HepG2 (cell line): ENCODE data around the gene CLEC16A. TPM values are rescaled to one million over a fixed set of nuclear protein-coding genes. Genes with fewer than 3 reads are reported as not detected.

Experiments
- ATAC-seq: fragments of 200-7000 bp; cut with Tn5 transposase; 3 replicates; pipeline ENCODE4 v1.9.1; 2020; ENCODE audit warnings: mild to moderate bottlenecking, moderate library complexity
- BruUV-seq: library from RNA; stranded (reverse); fragments of 400-500 nt; replicated peaks from 2 replicates; lab custom pipeline; 2021; lab: Mats Ljungman, UMichigan
- CTCF ChIA-PET: fragments of 300-600 bp; formaldehyde crosslinking; extraction: SDS; loops from one replicate; lab custom pipeline; 2021; ENCODE audit warnings: low total read pairs, inconsistent platforms, low intra/inter-chr PET ratio; lab: Yijun Ruan, JAX
- POLR2A ChIA-PET: fragments of 350-600 bp; sonication (Branson Sonifier 250); formaldehyde crosslinking; loops from one replicate; lab custom pipeline; 2020; ENCODE audit warnings: antibody characterized with exemption, inconsistent platforms; lab: Yijun Ruan, JAX
- DNase-seq: peaks from one replicate; pipeline ENCODE4 v3.0.0-alpha.2; 2015; ENCODE audit warnings: low spot score
- FAIRE-seq: peaks from 3 replicates; lab custom pipeline; 2011; peaks lifted over from hg19 to GRCh38; lab: Jason Lieb, UNC
- H2AFZ ChIP-seq: one replicate; pipeline ENCODE4 v1.6.1; 2011; ENCODE audit warnings: low read length, inconsistent platforms
- H3K27ac ChIP-seq: fragments of 300-600 bp; 3 replicates; pipeline ENCODE4 v1.8.0; 2011; ENCODE audit warnings: mixed run types, mild to moderate bottlenecking, mixed read lengths, low read length, inconsistent platforms; ENCODE audit not compliant: insufficient read depth; ENCODE audit errors: extremely low read length
- H3K27me3 ChIP-seq, 2 experiments: fragments of 200-600 bp in 1 of 2; 2 replicates in 1 of 2; 3 replicates in 1 of 2; pipeline versions ENCODE4 v1.6.0 to v1.8.0; 2011; ENCODE audit warnings: low read length in 2 of 2, mild to moderate bottlenecking in 2 of 2, moderate library complexity in 2 of 2, inconsistent platforms in 1 of 2; ENCODE audit not compliant: insufficient read depth in 2 of 2, control insufficient read depth in 1 of 2
- H3K36me3 ChIP-seq, 2 experiments: fragments of 200-600 bp in 1 of 2; replicated peaks in 1 of 2; 2 replicates in 1 of 2; 3 replicates in 1 of 2; pipeline versions ENCODE4 v1.5.1 to v1.8.0; 2011; ENCODE audit warnings: low read length in 2 of 2, inconsistent platforms in 1 of 2; ENCODE audit not compliant: insufficient read depth in 2 of 2, control insufficient read depth in 1 of 2
- H3K4me1 ChIP-seq: 2 replicates; pipeline ENCODE4 v1.5.1; 2012; ENCODE audit warnings: low read length, inconsistent platforms; ENCODE audit not compliant: insufficient read depth
- H3K4me2 ChIP-seq: 2 replicates; pipeline ENCODE4 v1.6.0; 2011; ENCODE audit warnings: low read depth, low read length, inconsistent platforms
- H3K4me3 ChIP-seq, 3 experiments: fragments of 200-600 bp in 1 of 3; sonication (generic), shearing (Covaris generic) in 1 of 3; replicated peaks in 1 of 3; 2 replicates each; pipeline ENCODE4 v1.5.1; 2011 to 2016; ENCODE audit warnings: low read length in 3 of 3, inconsistent platforms in 2 of 3, low read depth in 2 of 3, mild to moderate bottlenecking in 2 of 3, control low read depth in 1 of 3, mixed read lengths in 1 of 3; ENCODE audit not compliant: insufficient read depth in 1 of 3
- H3K79me2 ChIP-seq: one replicate; pipeline ENCODE4 v1.6.1; 2011; ENCODE audit warnings: low read length, inconsistent platforms; ENCODE audit not compliant: insufficient read depth
- H3K9ac ChIP-seq: 2 replicates; pipeline ENCODE4 v1.6.0; 2011; ENCODE audit warnings: mild to moderate bottlenecking, low read depth, low read length, inconsistent platforms; ENCODE audit not compliant: insufficient read depth
- H3K9me3 ChIP-seq: 2 replicates; pipeline ENCODE4 v1.5.1; 2012; ENCODE audit warnings: mild to moderate bottlenecking, low read length
- H4K20me1 ChIP-seq: 2 replicates; pipeline ENCODE4 v1.6.0; 2011; ENCODE audit warnings: inconsistent platforms, mild to moderate bottlenecking, low read length, moderate library complexity; ENCODE audit not compliant: insufficient read depth
- ARID4A ChIP-seq: sonication (generic); formaldehyde crosslinking; IDR thresholded peaks from 2 replicates; pipeline ENCODE4 v1.5.0; 2020; ENCODE audit warnings: mild to moderate bottlenecking, missing genetic modification reagents, borderline replicate concordance
- CREM ChIP-seq, 2 experiments: sonication (generic) in 1 of 2; formaldehyde crosslinking in 1 of 2; IDR thresholded peaks; 2 replicates each; pipeline versions ENCODE4 v1.4.0 to v1.6.1; 2016 to 2020; ENCODE audit warnings: antibody characterized with exemption in 1 of 2, mild to moderate bottlenecking in 1 of 2, missing genetic modification reagents in 1 of 2
- DR1 ChIP-seq: sonication (generic); formaldehyde crosslinking; IDR thresholded peaks from 2 replicates; pipeline ENCODE4 v1.8.0; 2021; ENCODE audit warnings: mild to moderate bottlenecking, missing genetic modification reagents, inconsistent platforms
- KLF11 ChIP-seq: IDR thresholded peaks from 2 replicates; pipeline ENCODE4 v1.6.1; 2016; ENCODE audit warnings: missing compliant biosample characterization
- LCORL ChIP-seq, 2 experiments: fragments of 450-650 bp in 1 of 2; sonication (generic) in 1 of 2; formaldehyde crosslinking in 1 of 2; IDR thresholded peaks; 2 replicates each; pipeline versions ENCODE4 v1.5.0 to v1.6.1; 2017 to 2020; ENCODE audit warnings: antibody characterized with exemption in 1 of 2, missing genetic modification reagents in 1 of 2
- POLR2A ChIP-seq, 2 experiments: IDR thresholded peaks; 2 replicates each; pipeline ENCODE4 v1.6.1; 2011; ENCODE audit warnings: low read depth in 2 of 2, low read length in 2 of 2, mild to moderate bottlenecking in 1 of 2, moderate library complexity in 1 of 2; ENCODE audit not compliant: insufficient read depth in 1 of 2
- RAD21 ChIP-seq: fragments of 450-650 bp; formaldehyde crosslinking; IDR thresholded peaks from 2 replicates; pipeline ENCODE4 v1.5.0; 2020; ENCODE audit warnings: mild to moderate bottlenecking
- ZNF326 ChIP-seq: sonication (generic); formaldehyde crosslinking; IDR thresholded peaks from 2 replicates; pipeline ENCODE4 v1.4.0; 2020; ENCODE audit warnings: missing genetic modification reagents, borderline replicate concordance
- ZNF557 ChIP-seq: sonication (generic); formaldehyde crosslinking; IDR thresholded peaks from 2 replicates; pipeline ENCODE4 v1.4.0; 2020; ENCODE audit warnings: missing genetic modification reagents
- ZNF558 ChIP-seq: sonication (generic); formaldehyde crosslinking; IDR thresholded peaks from 2 replicates; pipeline ENCODE4 v1.9.0; 2022; ENCODE audit warnings: mild to moderate bottlenecking, missing genetic modification reagents, borderline replicate concordance
- ZNF580 ChIP-seq: IDR thresholded peaks from 2 replicates; pipeline ENCODE4 v1.6.1; 2016; ENCODE audit warnings: low read depth, borderline replicate concordance
- ZNF629 ChIP-seq: sonication (generic); formaldehyde crosslinking; conservative IDR thresholded peaks from 2 replicates; pipeline ENCODE4 v1.5.0; 2020; ENCODE audit warnings: missing genetic modification reagents
- ZNF660 ChIP-seq: sonication (generic); formaldehyde crosslinking; IDR thresholded peaks from 2 replicates; pipeline ENCODE4 v1.5.1; 2020; ENCODE audit warnings: mild to moderate bottlenecking, low read depth, missing genetic modification reagents, borderline replicate concordance
- ZNF703 ChIP-seq: sonication (generic); formaldehyde crosslinking; IDR thresholded peaks from 2 replicates; pipeline ENCODE4 v1.5.1; 2020; ENCODE audit warnings: missing genetic modification reagents, mild to moderate bottlenecking, moderate library complexity, borderline replicate concordance
- ZNF777 ChIP-seq: sonication (generic); formaldehyde crosslinking; IDR thresholded peaks from 2 replicates; pipeline ENCODE4 v1.4.0; 2020; ENCODE audit warnings: missing genetic modification reagents
- WGBS: methylation state at CpG from one replicate; pipeline ENCODE4 v1.1.6; 2017; ENCODE audit warnings: low lambda C conversion rate; 5-methylcytosine and 5-hydroxymethylcytosine counted together
- in situ Hi-C: cut with HindIII; loops from 2 replicates; pipeline ENCODE4 v1.10.0; 2017; ENCODE audit warnings: low pct_unique_long_range_greater_than_20kb; ENCODE audit not compliant: extremely low pct_ligation_motif_present
- intact Hi-C: fragments of 100-400 bp; cut with micrococcal nuclease; formaldehyde crosslinking; loops from one replicate; pipeline ENCODE4 v1.10.0; 2022; ENCODE audit not compliant: unreplicated experiment
- polyA plus RNA-seq, 8 experiments: library from polyadenylated mRNA; depleted of rRNA in 3 of 8; stranded (reverse) in 7 of 8; unstranded in 1 of 8; fragments of >200 nt; fragmentation: Illumina TruSeq in 4 of 8; extraction: Trizol in 4 of 8; gene quantifications; 2 replicates each; pipeline versions ENCODE4 v1.2.1 to v1.2.3, GENCODE V29; 2011 to 2016; ENCODE audit warnings: low read depth in 4 of 8, missing spikeins in 1 of 8, mixed read lengths in 1 of 8; ENCODE audit not compliant: insufficient read depth in 1 of 8
- total RNA-seq, 5 experiments: library from RNA; depleted of rRNA; stranded (reverse); fragments of >200 nt; fragmentation: Illumina TruSeq; extraction: Trizol; gene quantifications; 2 replicates each; pipeline ENCODE4 v1.2.3, GENCODE V29; 2016; ENCODE audit warnings: low read depth in 1 of 5

CLEC16A gene
- total and polyA plus RNA-seq, 2 of the 13 experiments (the other 11 are each of a cell fraction or from before 2014, with no cell fraction given) = 8.5 to 10.3 TPM

DNA sequence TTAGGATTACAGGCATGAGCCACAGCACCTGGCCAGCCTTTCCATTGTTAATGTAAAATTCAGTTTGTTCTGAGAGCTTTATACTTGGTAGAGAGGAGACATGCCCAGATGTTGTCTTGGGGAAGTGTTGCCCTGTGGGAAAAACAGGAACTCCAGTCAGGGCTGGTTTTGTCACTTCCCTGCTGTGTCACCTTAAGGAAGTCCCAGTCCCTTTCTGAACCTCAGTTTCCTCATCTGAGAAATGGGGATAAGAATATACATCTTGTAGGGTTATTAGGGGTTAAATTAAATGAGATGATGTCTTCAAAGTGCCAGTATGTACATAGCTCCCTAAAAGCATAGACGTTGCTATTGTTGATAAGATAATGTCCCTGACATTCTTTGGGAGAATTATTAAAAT is 25.3 kb downstream of the CLEC16A start:
- H3K4me2 ChIP-seq = no peak overlapping the region
- intact Hi-C loops = loop anchor here (2.0 kb wide), 1 partner anchor 241 kb away; no protein-coding TSS in a partner anchor
- BruUV-seq = no TSS peak
- no peaks in the 10 kb centered on the region; a peak in 1 of 5 replicates for H3K27me3 ChIP-seq
- FAIRE-seq (no peak), DNase-seq (no peak), ATAC-seq (no peak)
- H4K20me1 ChIP-seq = no peaks in the 10 kb centered on the region
- H3K79me2 ChIP-seq = no peaks in the 10 kb centered on the region
- no peak overlapping the region for H3K9ac ChIP-seq
- 85% methylated on average over 1 of the region's 1 CpG for WGBS
- H3K27ac ChIP-seq = no peak overlapping the region
- ChIA-PET POLR2A (interaction anchor here (2.9 kb wide), 1 partner anchor 286 kb away, joined by 24 read pairs; the partner anchor contains the start of gene SOCS1), CTCF (interaction anchor here (3.9 kb wide), 1 partner anchor 387 kb away, joined by 27 read pairs; no protein-coding TSS in a partner anchor)
- in situ Hi-C loops = loop anchor here (5.0 to 10.0 kb wide), 2 partner anchors 288 to 395 kb away; partner anchors contain the start of gene SOCS1
- H3K4me3 ChIP-seq = no peak overlapping the region
- H3K36me3 ChIP-seq = peaks cover 5 to 38% of the 10 kb centered on the region in 2 experiments
- peaks cover 9% of the 10 kb centered on the region for H3K4me1 ChIP-seq
- no peaks in the 10 kb centered on the region for H3K9me3 ChIP-seq
- no peak for TF ChIP-seq ZNF660 (CRISPR knock-in tag)
- no peak for TF ChIP-seq ZNF557
- no peak for TF ChIP-seq DR1 (CRISPR knock-in tag)
- TF ChIP-seq ZNF629 (CRISPR knock-in tag) = peak; percentile 88
- no peak for TF ChIP-seq LCORL (IDR thresholded peaks at IDR 0.05)
- no peak for TF ChIP-seq LCORL (CRISPR knock-in tag; IDR thresholded peaks at IDR 0.05)
- no peak overlapping the region for H2AFZ ChIP-seq

DNA sequence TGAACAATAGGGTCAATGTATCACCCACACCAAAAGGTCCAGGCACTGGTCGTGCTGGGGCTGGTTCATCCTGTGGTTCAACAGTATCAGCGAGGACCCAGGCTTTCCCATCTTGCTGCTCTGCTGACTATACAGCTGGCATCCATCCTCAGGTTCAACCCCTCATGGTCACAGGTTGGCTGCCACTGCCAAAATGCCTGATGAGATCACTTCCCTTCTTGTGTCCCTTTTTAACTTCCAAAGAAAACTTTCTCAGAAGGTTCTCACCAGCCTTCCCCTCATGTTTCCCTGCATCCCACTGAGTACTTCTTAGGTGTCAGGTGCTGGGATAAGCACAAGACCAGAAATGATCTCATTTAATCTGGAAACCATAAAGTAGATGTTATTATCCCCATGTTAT is 25.7 kb downstream of the CLEC16A start:
- WGBS = 100% methylated on average over 2 of the region's 2 CpGs
- ChIA-PET POLR2A (no interaction called here), CTCF (interaction anchor here (3.9 kb wide), 1 partner anchor 386 kb away, joined by 27 read pairs; no protein-coding TSS in a partner anchor)
- FAIRE-seq (no peak), DNase-seq (no peak), ATAC-seq (no peak)
- peaks cover 9% of the 10 kb centered on the region for H3K4me1 ChIP-seq
- no peak overlapping the region for H3K4me3 ChIP-seq
- H3K9ac ChIP-seq = no peak overlapping the region
- no peak overlapping the region for H2AFZ ChIP-seq
- no peaks in the 10 kb centered on the region; a peak in 1 of 5 replicates for H3K27me3 ChIP-seq
- no peak overlapping the region for H3K4me2 ChIP-seq
- H4K20me1 ChIP-seq = no peaks in the 10 kb centered on the region
- H3K9me3 ChIP-seq = no peaks in the 10 kb centered on the region
- H3K27ac ChIP-seq = no peak overlapping the region
- intact Hi-C loops (loop anchor here (2.0 kb wide), 1 partner anchor 241 kb away; no protein-coding TSS in a partner anchor), in situ Hi-C loops (no loop called here)
- H3K36me3 ChIP-seq = peaks cover 5 to 34% of the 10 kb centered on the region in 2 experiments
- no TSS peak for BruUV-seq
- no peaks in the 10 kb centered on the region for H3K79me2 ChIP-seq
- TF ChIP-seq ZNF580 (CRISPR knock-in tag) (no peak), ARID4A (CRISPR knock-in tag) (no peak), POLR2A (IDR thresholded peaks at IDR 0.05; ENCODE audit: insufficient read depth in 1 of 2, low read depth in 2 of 2, low read length in 2 of 2) (no peak), KLF11 (CRISPR knock-in tag) (no peak), ZNF777 (CRISPR knock-in tag) (no peak), ZNF558 (CRISPR knock-in tag) (no peak), RAD21 (CRISPR knock-in tag) (no peak), CREM (IDR thresholded peaks at IDR 0.05) (no peak), CREM (CRISPR knock-in tag; IDR thresholded peaks at IDR 0.05) (no peak), ZNF703 (CRISPR knock-in tag) (no peak), ZNF326 (no peak)
